Measurements from ENCODE around the gene TRIM26. TPM values are rescaled to one million over a fixed set of nuclear protein-coding genes. Genes with fewer than 3 reads are reported as not detected.

TRIM26 gene
- total RNA-seq, 4 donors from 2014 or later = 38.1 to 57.8 (median 45.8) TPM

- 71 to 86% methylated on average over 1 to 7 of the region's 11 CpGs for WGBS, 2 donors (ENCODE audit: low coverage in 1 of 2)
- no peak for ATAC-seq
- TF ChIP-seq POLR2AphosphoS5 (IDR thresholded peaks at IDR 0.05) (no peak), CTCF (IDR thresholded peaks at IDR 0.05) (no peak), EP300 (IDR thresholded peaks at IDR 0.05) (no peak), POLR2A (IDR thresholded peaks at IDR 0.05) (no peak)
These were observed 76.5 kb downstream of the TRIM26 start for GRCh38 chr6:30136570-30137286.

GRCh38 chr6:30135757-30136156 lies 77.4 kb downstream of the TRIM26 start, which contains the start of gene TRIM40:
Gene TRIM40, plus strand, starts transcription at chr6:30136140. Its CDS starts 897 bp downstream, at chr6:30137037.
- H3K4me3 ChIP-seq = no peak within 1 kb of the TSS
- no peaks in the 10 kb centered on the region for H3K9me3 ChIP-seq
- no peak for TF ChIP-seq POLR2A (IDR thresholded peaks at IDR 0.05)
- no peak for TF ChIP-seq CTCF (IDR thresholded peaks at IDR 0.05)
- TF ChIP-seq EP300 (IDR thresholded peaks at IDR 0.05) = no peak
- no peak for TF ChIP-seq POLR2AphosphoS5 (IDR thresholded peaks at IDR 0.05)
- no peak for ATAC-seq
- H3K4me1 ChIP-seq = no peaks in the 10 kb centered on the region
- WGBS, 2 donors (ENCODE audit: low coverage in 1 of 2) = 77 to 78% methylated on average over 4 of the region's 4 CpGs
- H3K27ac ChIP-seq = no peak within 1 kb of the TSS
- peaks cover 65% of the 10 kb centered on the region for H3K27me3 ChIP-seq
- no peaks in the 10 kb centered on the region for H3K36me3 ChIP-seq

More at GRCh38 chr6:30136570-30137286, 76.5 kb downstream of the TRIM26 start:
- Histone ChIP-seq H3K4me3 (no peak overlapping the region), H3K9me3 (no peaks in the 10 kb centered on the region), H3K27me3 (peaks cover 63% of the 10 kb centered on the region), H3K36me3 (no peaks in the 10 kb centered on the region), H3K4me1 (no peaks in the 10 kb centered on the region), H3K27ac (no peak overlapping the region)

- Histone ChIP-seq H3K36me3 (no peaks in the 10 kb centered on the region), H3K9me3 (no peaks in the 10 kb centered on the region), H3K27me3 (peaks cover 66% of the 10 kb centered on the region), H3K27ac (no peak overlapping the region), H3K4me3 (no peak overlapping the region), H3K4me1 (no peaks in the 10 kb centered on the region)
- ATAC-seq = no peak
- WGBS, 2 donors (ENCODE audit: low coverage in 1 of 2) = 80 to 92% methylated on average over 1 of the region's 2 CpGs
- no peak for TF ChIP-seq CTCF (IDR thresholded peaks at IDR 0.05)
- TF ChIP-seq POLR2A (IDR thresholded peaks at IDR 0.05) = no peak
- no peak for TF ChIP-seq EP300 (IDR thresholded peaks at IDR 0.05)
These were observed 78.1 kb downstream of the TRIM26 start for GRCh38 chr6:30135147-30135546.

Other genes starting within 250 kb of the TRIM26 start
- gene POLR1H, start 152.1 kb downstream of the TRIM26 start, total RNA-seq = 10 to 100 TPM; 11.6 to 28.8 (median 20.0) TPM
- 10 to 100 TPM; 49.4 to 63.1 (median 57.5) TPM for gene PPP1R11, start 146.2 kb downstream of the TRIM26 start, total RNA-seq
- under 1 TPM in 1 of 4 donors, not detected in 3; 0.49 TPM for gene RNF39, start 137.6 kb downstream of the TRIM26 start, total RNA-seq
- gene TRIM31, start 100.3 kb downstream of the TRIM26 start, total RNA-seq = not detected
- not detected for gene TRIM40, start 77.3 kb downstream of the TRIM26 start, total RNA-seq
- gene TRIM10, start 52.2 kb downstream of the TRIM26 start, total RNA-seq = under 1 TPM in 1 of 4 donors, not detected in 3; 0.08 TPM
- gene TRIM15, start 49.9 kb downstream of the TRIM26 start, total RNA-seq = not detected
- gene TRIM39, start 113.5 kb upstream of the TRIM26 start, total RNA-seq = 10 to 100 TPM; 18.4 to 24.1 (median 22.6) TPM
- gene RPP21, start 131.8 kb upstream of the TRIM26 start, total RNA-seq = 100 to 1,000 TPM in 1 of 4 donors, 10 to 100 TPM in 3; 60.7 to 137 (median 82.2) TPM